NCI-H345 treated with DMSO at 0.1 percent for 48 hours (cell line): Measurements from ENCODE around the gene PBX1.

Source experiments
- DNase-seq: peaks from one replicate; lab custom pipeline; 2025; ENCODE audit not compliant: unreplicated experiment; lab: John Stamatoyannopoulos, UW

PBX1 gene

DNA sequence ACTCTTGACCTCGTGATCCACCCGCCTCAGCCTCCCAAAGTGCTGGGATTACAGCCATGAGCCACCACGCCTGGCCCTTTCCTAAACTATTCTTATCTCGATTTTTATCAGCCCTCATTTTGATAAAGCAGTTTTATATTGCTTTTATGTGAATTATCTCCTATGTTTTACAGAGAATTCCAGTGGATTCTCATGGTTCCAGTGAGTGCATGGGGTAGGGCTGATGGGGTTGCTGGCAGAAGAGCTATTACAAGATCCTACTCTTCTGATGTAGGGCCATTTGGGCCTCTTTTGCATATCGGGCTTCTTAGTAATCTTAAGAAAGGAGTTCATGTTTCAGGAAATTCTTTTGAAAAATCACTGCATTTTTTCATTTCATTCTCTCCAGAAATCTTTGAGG, 187.6 kb downstream of the PBX1 start:
- DNase-seq: no peak

- DNase-seq: no peak
Observed at GRCh38 chr1:164748253-164748899, 189.4 kb downstream of the PBX1 start.

GRCh38 chr1:164753521-164754077, 194.6 kb downstream of the PBX1 start:
- no peak for DNase-seq

- DNase-seq: no peak
Observed at GRCh38 chr1:164754088-164754600, 195.2 kb downstream of the PBX1 start.

- DNase-seq: no peak
Observed at GRCh38 chr1:164755690-164756089, 196.7 kb downstream of the PBX1 start.

DNA sequence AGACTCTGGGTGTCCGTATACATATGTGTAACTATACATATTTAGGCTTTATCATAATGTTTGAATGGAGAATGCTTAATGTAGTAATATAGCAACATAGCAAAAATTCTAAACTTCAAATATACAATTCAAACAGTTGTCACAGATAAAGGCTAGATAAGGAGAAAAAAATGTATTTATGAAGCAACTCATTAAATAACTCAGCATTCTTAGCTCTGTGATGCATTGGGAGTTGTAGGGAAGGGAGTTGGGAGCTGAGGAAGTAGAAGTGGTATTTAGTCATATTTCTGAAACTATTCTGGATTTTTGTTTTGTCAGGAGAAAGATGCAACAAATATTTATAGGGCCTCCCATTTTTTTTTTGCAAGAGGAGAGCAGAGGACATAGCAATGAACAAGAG, 197.8 kb downstream of the PBX1 start:
- no peak for DNase-seq

- no peak for DNase-seq
Observed at GRCh38 chr1:164757625-164758024, 198.6 kb downstream of the PBX1 start.

DNA sequence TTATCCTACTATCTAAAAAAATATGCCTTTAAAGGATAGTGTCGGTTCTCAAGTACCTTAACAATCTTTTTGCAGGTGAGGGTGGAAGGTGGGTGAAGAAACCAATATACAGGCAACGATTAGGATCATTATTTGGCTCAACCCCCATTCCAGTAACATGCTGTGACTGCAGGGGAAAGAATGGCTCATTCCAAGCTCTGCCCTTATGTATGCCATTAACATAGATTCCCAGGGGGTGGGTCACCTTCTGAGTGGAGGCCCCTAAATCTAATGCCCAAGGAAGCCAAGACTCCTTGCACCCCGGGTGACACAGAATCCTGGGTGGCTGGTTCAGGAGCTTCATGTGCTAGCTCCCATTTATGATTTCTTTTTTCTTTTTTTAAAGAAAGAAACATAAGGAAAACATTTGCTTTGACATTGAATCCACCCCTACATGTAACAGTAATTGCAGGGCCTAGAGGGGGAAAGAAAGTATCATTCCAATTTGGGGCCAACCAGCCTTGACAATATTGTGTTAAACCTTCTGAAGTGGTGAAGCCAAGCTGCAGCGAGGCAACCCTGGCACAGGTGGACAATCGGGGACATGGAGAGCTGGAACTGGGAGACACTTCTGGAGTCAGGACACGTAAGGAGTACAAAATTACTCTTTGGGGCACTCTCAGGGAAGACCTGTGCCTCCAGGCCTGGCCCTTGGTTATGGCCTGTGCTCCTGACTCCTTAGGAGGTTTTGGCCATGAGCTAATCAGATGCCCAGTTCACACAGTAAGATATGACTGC, 200.3 kb downstream of the PBX1 start:
- DNase-seq: no peak

DNA sequence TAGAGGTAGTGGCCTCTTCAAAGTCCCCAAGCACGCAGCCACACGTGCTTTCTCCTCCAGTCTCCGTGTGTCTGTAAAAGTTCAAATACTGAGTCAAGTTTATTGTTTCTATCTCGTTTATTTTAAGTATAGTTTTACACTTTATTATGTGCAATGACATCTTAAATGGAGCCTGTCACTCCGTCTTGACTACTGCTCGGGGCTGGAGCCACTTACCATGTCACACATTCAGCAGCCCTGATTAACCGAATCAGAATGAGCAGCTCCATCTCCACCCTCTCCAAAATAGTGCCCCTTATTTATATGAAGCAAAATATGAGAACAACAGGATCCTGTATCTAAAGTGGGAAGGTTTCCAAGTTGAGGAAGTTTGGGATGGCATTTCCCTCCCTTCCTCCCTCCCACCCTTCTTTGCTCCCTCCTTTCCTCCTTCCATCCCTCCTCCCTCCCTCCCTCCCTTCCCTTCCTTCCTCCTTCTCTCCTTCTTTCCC, 201.0 kb downstream of the PBX1 start:
- DNase-seq: no peak

GRCh38 chr1:164760569-164760968, 201.6 kb downstream of the PBX1 start:
- no peak for DNase-seq

DNA sequence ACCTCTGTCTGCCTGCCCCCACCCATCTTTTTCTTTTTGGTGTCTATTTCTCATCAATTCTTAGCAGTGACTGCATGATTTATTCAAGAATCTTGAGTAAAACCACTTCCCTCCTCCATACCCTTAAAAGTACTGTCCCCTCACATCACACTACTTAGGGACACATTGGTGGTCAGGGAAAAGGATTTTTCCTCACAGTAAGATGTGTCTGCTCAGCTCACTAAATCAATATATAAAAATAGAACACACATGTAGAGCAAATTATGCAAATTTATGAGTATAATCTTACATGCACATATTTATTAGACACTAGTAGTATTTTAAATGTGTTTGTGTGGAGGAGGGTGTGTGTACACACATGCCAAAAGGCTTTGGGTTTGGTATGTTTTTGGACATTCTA, 202.0 kb downstream of the PBX1 start:
- DNase-seq: no peak

- no peak for DNase-seq
Observed at GRCh38 chr1:164763098-164763497, 204.1 kb downstream of the PBX1 start.

DNA sequence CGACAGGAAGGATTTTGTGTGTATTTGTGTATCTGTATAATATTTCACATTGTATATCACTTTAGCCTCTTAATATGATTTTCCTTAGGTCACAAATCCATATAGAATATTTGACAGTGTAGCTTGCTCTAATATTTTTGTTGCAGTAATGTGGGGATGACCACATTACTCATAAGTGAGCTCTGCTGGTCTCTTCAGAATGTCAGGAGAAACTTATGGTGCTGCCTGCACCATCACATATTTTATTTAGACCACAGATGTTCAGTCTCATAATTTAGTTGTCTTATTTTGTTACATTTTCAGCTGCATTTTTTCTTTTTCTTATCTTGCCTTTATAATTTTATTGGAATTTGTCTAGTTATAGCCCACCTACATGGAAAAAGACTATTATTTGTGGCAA, 205.3 kb downstream of the PBX1 start:
- no peak for DNase-seq

GRCh38 chr1:164765557-164765956, 206.6 kb downstream of the PBX1 start:
- DNase-seq: no peak

GRCh38 chr1:164765992-164766720, 207.2 kb downstream of the PBX1 start:
- no peak for DNase-seq

DNA sequence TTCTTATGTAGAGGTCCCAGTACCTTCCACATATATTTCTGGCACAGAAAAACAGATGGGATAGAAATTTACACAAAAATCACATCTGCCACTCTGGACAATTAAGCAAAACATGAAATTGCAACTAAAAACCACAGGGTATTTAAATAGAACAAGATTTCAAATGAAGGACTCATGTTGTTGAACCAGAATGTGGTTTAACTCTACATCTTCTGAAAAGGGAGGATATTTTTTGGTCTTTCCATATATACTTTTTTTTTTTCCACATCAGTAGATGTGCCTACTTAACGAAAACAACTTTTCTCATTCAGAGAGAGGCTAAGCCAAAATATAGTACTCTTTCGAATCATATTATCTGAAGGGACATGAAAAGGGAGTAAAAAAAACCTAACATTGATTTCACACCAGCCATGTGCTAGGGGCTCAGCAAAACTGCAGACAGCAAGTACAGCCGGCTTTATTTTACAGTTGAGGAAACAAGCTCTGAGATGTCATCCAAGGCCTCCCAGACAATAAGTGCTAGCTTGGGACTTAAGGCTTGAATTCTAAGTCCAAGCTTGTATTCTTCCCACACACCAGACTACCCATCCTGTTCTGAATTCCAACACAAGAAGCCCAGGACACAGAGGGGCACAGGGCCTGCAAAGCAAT, 208.9 kb downstream of the PBX1 start:
- no peak for DNase-seq

DNA sequence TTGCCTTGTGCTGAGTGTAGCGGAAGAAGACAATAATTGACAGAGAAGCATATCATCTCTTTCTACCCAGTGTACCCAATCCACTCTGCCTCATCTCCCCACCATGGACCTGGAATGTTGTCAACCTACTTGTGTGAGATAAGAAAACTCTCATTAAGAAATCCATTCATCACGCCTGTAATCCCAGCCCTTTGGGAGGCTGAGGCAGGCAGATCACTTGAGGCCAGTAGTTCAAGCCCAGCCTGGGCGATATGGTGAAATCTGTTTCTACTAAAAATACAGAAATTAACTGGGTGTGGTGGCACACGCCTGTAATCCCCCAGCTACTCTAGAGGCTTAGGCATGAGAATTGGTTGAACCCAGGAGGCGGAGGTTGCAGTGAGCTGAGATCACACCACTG, 209.6 kb downstream of the PBX1 start:
- no peak for DNase-seq

DNA sequence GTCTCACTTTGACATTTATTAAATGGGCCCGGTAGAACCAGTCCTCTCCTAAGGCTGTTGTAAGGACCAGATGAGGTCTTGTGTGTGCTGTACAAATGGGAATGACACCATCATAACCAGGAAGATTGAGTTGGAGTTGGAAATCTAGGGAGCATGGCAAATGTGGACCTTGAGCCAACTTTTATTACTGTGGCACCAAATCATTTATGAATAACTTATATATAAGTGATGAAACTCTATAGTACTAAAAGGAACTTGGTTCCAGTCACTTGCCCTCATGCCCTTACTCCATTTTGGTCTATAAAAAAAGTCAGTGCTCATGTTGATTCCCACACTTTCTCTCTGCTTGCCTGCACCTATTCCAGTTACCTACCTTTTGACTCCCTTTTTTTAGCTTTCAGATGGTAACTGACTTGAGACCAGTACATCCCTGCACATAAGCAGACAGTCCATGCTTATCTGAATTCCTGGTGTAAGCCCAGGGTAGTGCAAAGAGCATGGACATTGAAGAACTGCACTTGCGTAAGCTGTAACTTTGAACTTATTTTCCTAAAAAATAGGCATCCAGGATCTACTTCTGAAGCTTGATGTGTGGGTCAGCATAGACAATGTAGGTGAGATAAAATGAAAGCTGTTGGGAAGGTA, 210.6 kb downstream of the PBX1 start:
- no peak for DNase-seq

DNA sequence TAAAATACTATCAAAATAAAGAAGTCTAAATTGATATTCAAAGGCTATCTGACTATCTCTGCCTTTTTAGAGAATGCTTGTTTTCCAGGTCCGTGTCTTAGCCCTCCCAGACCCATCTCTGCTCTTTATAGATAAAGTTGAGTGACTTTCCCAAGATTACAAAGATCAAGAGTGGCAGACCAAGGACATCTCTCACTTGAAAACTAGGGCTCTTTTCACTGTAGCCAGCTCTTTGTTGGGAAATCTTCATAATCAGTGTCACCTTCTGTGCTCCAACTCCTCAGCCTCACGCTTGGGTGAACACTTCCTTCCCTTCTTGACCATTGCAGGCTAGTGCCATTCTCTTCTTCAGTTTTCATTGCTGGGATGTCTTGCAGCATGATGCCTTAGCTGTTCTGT, 211.1 kb downstream of the PBX1 start:
- DNase-seq: no peak

DNA sequence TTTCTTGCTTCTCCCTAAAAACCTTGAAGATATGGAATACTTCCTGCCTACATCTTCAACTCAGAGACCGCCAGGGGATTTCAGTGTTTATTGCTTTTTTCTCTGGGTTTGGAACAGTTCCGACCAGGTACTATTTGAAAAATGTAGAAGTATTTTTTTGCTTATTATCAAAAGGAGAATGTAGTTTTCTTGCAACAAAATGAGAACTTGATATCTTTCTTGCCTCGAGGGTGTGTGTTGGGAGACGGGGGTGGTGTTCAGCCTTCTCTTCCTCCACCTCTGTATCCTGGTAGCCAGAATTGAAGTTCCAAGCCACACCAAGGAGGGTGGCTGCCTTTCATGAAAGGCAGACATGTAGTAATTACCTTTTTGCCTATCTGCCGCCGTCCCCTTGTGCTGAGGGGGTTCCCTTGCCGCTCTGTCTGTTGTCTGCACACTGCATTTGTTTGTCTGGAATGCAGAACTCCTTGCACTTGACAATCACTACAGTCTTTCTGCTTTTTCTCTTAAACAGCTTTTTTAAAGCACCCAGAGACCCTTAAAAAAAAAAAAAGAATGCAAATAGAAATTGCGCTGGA, 212.1 kb downstream of the PBX1 start:
- DNase-seq: no peak
